ENCODE measurements around the gene STK32B. TPM values are rescaled to one million over a fixed set of nuclear protein-coding genes. Genes with fewer than 3 reads are reported as not detected.

Gene STK32B
- total RNA-seq, 3 donors from 2014 or later: 2.2 to 5.0 (median 4.6) TPM

GRCh38 chr4:5412751-5413150 lies 361.5 kb downstream of the STK32B start:
- intact Hi-C loops (cut with DNase I; ENCODE audit: low total_unique reads): no loop called here
- TF ChIP-seq CTCF (IDR thresholded peaks at IDR 0.05): no peak
- no peak for TF ChIP-seq POLR2AphosphoS5 (IDR thresholded peaks at IDR 0.05)
- TF ChIP-seq POLR2A (IDR thresholded peaks at IDR 0.05): no peak
- Histone ChIP-seq H3K27ac (no peak overlapping the region), H3K4me1 (no peaks in the 10 kb centered on the region), H3K36me3 (no peaks in the 10 kb centered on the region), H3K27me3 (no peaks in the 10 kb centered on the region), H3K9me3 (peaks cover 6 to 19% of the 10 kb centered on the region in 2 donors), H3K4me3 (no peak overlapping the region)
- no peak for DNase-seq (ENCODE audit: low spot score in 2 of 2)

DNA sequence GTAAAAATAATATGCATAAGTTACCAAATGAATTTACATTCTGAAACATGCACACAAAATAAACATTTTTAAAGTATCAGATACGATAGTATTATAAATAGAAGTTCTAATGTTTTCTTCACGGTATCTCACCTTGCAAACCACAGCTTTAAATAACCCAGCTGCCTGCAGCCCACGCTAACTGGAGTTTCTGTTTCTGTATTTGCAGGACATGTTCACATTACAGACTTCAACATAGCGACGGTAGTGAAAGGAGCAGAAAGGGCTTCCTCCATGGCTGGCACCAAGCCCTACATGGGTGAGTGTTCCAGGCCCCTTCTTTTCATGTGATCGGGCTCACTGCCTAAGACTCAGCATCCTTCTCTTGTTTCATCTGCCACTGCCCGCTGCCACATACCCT lies 365.4 kb downstream of the STK32B start:
- no peak overlapping the region for H3K27ac ChIP-seq
- no peaks in the 10 kb centered on the region for H3K4me1 ChIP-seq
- H3K4me3 ChIP-seq: no peak overlapping the region
- peaks cover 6 to 35% of the 10 kb centered on the region in 2 donors for H3K9me3 ChIP-seq
- no peak for DNase-seq (ENCODE audit: low spot score in 2 of 2)
- intact Hi-C loops (cut with DNase I; ENCODE audit: low total_unique reads): no loop called here
- H3K36me3 ChIP-seq: no peaks in the 10 kb centered on the region
- no peaks in the 10 kb centered on the region for H3K27me3 ChIP-seq
- TF ChIP-seq POLR2A (IDR thresholded peaks at IDR 0.05) (no peak), CTCF (IDR thresholded peaks at IDR 0.05) (no peak), POLR2AphosphoS5 (IDR thresholded peaks at IDR 0.05) (no peak)

DNA sequence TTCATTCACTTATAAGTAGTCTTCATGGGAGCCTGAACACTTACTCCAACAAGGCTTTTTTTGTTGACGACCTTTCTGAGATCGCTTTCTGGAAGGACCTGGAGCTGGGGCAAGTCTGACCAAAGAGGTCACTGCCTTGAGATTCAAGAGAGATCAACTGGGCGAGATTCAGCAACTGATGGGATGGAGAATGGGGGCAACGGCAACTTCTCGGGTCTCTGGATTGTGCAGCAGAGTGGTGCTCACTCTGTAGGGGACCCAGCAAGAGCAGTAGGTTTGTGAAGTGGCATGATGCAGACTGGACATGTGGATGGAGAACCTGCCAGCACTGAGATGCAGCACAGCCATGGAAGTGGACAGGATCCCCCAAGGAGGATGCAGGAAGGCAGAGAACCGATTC lies 369.0 kb downstream of the STK32B start:
- H3K27me3 ChIP-seq: no peaks in the 10 kb centered on the region
- TF ChIP-seq POLR2A (IDR thresholded peaks at IDR 0.05) (no peak), CTCF (IDR thresholded peaks at IDR 0.05) (no peak), POLR2AphosphoS5 (IDR thresholded peaks at IDR 0.05) (no peak)
- no peak for DNase-seq (ENCODE audit: low spot score in 2 of 2)
- peaks cover 6 to 35% of the 10 kb centered on the region in 2 donors for H3K9me3 ChIP-seq
- no peak overlapping the region for H3K4me3 ChIP-seq
- no peak overlapping the region for H3K27ac ChIP-seq
- no peaks in the 10 kb centered on the region for H3K4me1 ChIP-seq
- intact Hi-C loops (cut with DNase I; ENCODE audit: low total_unique reads): no loop called here
- H3K36me3 ChIP-seq: no peaks in the 10 kb centered on the region

- Histone ChIP-seq H3K4me3 (no peak overlapping the region), H3K36me3 (no peaks in the 10 kb centered on the region), H3K27ac (no peak overlapping the region), H3K27me3 (no peaks in the 10 kb centered on the region), H3K4me1 (no peaks in the 10 kb centered on the region), H3K9me3 (peaks cover 6 to 29% of the 10 kb centered on the region in 2 donors)
- TF ChIP-seq POLR2AphosphoS5 (IDR thresholded peaks at IDR 0.05): no peak
- TF ChIP-seq CTCF (IDR thresholded peaks at IDR 0.05): no peak
- TF ChIP-seq POLR2A (IDR thresholded peaks at IDR 0.05): no peak
- DNase-seq (ENCODE audit: low spot score in 2 of 2): no peak
- intact Hi-C loops (cut with DNase I; ENCODE audit: low total_unique reads): no loop called here
Observed at GRCh38 chr4:5421416-5421815, 370.1 kb downstream of the STK32B start.

GRCh38 chr4:5422195-5422594 lies 370.9 kb downstream of the STK32B start:
- no peak for TF ChIP-seq POLR2A (IDR thresholded peaks at IDR 0.05)
- TF ChIP-seq POLR2AphosphoS5 (IDR thresholded peaks at IDR 0.05): no peak
- no peak for TF ChIP-seq CTCF (IDR thresholded peaks at IDR 0.05)
- Histone ChIP-seq H3K27me3 (no peaks in the 10 kb centered on the region), H3K4me3 (no peak overlapping the region), H3K27ac (no peak overlapping the region), H3K36me3 (no peaks in the 10 kb centered on the region), H3K4me1 (no peaks in the 10 kb centered on the region), H3K9me3 (peaks cover under 1 to 21% of the 10 kb centered on the region in 2 donors)
- DNase-seq (ENCODE audit: low spot score in 2 of 2): no peak
- intact Hi-C loops (cut with DNase I; ENCODE audit: low total_unique reads): no loop called here
